Measurements from ENCODE around the gene NFATC4. TPM values are rescaled to one million over a fixed set of nuclear protein-coding genes. Genes with fewer than 3 reads are reported as not detected.
"Not testable (repeated sequence)": the region's sequence is repeated elsewhere in the genome, so short reads cannot be mapped to it uniquely, and the experiment has no call there.

Gene NFATC4
- total and polyA plus RNA-seq, 2 donors (not counting 1 experiment from before 2014, with no cell fraction given): 3.1 to 7.6 TPM

GRCh38 chr14:24371605-24372004 lies 3.6 kb downstream of the NFATC4 start:
- H3K9me3 Mint-ChIP-seq (ENCODE audit: insufficient read depth); H3K9ac ChIP-seq (ENCODE audit: low read length); H3K36me3 ChIP-seq (replicated peaks in 1 of 2; ENCODE audit: control extremely low read depth in 1 of 2, control insufficient read depth in 1 of 2, extremely low read depth in 1 of 2, insufficient read depth in 2 of 2, low read length in 1 of 2); H3K27ac ChIP-seq (ENCODE audit: low read length in 2 of 2); DNase-seq; POLR2A ChIA-PET; H3K27me3 Mint-ChIP-seq; ATAC-seq (ENCODE audit: low read depth); H3K4me3 Mint-ChIP-seq; H3K9me3 ChIP-seq (ENCODE audit: control extremely low read depth in 1 of 3, control insufficient read depth in 2 of 3, insufficient read depth in 1 of 3, low read length in 2 of 3); H4K20me1 ChIP-seq (ENCODE audit: control insufficient read depth, insufficient read depth, low read length, poor library complexity, severe bottlenecking); H3K4me2 ChIP-seq (replicated peaks; ENCODE audit: low read depth, low read length, poor library complexity, severe bottlenecking); intact Hi-C loops (cut with micrococcal nuclease); H3K27ac Mint-ChIP-seq; H2AFZ ChIP-seq (ENCODE audit: insufficient read depth, low read depth, low read length, poor library complexity, severe bottlenecking); H3K4me3 ChIP-seq (ENCODE audit: control extremely low read depth in 1 of 5, extremely low read depth in 1 of 5, insufficient read depth in 1 of 5, low read depth in 2 of 5, low read length in 4 of 5); H3K79me2 ChIP-seq (ENCODE audit: control insufficient read depth, insufficient read depth, low read length): not testable (repeated sequence)
- CTCF ChIA-PET: interaction anchor here (1.1 to 2.1 kb wide), 4 partner anchors 31 to 65 kb away, joined by 3 to 10 read pairs (median 5); partner anchors contain the start of gene RIPK3
- peaks cover 17 to 23% of the 10 kb centered on the region in 2 donors for H3K4me1 ChIP-seq (ENCODE audit: control insufficient read depth in 2 of 2, insufficient read depth in 2 of 2, low read length in 2 of 2)
- H3K27me3 ChIP-seq (replicated peaks in 1 of 4; ENCODE audit: control extremely low read depth in 1 of 4, control insufficient read depth in 3 of 4, insufficient read depth in 4 of 4, low read length in 3 of 4): peaks cover 0 to 32% (median 6%) of the 10 kb centered on the region in 4 experiments
- peaks cover 18% of the 10 kb centered on the region for H3K4me1 Mint-ChIP-seq
- no CpG with 5 or more reads among the region's 3 CpGs for WGBS (ENCODE audit: insufficient coverage)

GRCh38 chr14:24372701-24373416 lies 4.9 kb downstream of the NFATC4 start:
- no peak overlapping the region for H3K4me3 ChIP-seq (ENCODE audit: control extremely low read depth in 1 of 5, extremely low read depth in 1 of 5, insufficient read depth in 1 of 5, low read depth in 2 of 5, low read length in 4 of 5)
- H2AFZ ChIP-seq (ENCODE audit: insufficient read depth, low read depth, low read length, poor library complexity, severe bottlenecking): no peak overlapping the region
- H3K79me2 ChIP-seq (ENCODE audit: control insufficient read depth, insufficient read depth, low read length): no peaks in the 10 kb centered on the region
- H3K27ac ChIP-seq (ENCODE audit: low read length in 2 of 2): no peak overlapping the region
- H3K9ac ChIP-seq (ENCODE audit: low read length): no peak overlapping the region
- Mint-ChIP-seq H3K4me3 (no peak overlapping the region), H3K27me3 (no peaks in the 10 kb centered on the region), H3K4me1 (peaks cover 6% of the 10 kb centered on the region), H3K9me3 (ENCODE audit: insufficient read depth) (no peaks in the 10 kb centered on the region), H3K27ac (no peak overlapping the region)
- H3K4me2 ChIP-seq (replicated peaks; ENCODE audit: low read depth, low read length, poor library complexity, severe bottlenecking): no peak overlapping the region
- TF ChIP-seq, protein P1, sequence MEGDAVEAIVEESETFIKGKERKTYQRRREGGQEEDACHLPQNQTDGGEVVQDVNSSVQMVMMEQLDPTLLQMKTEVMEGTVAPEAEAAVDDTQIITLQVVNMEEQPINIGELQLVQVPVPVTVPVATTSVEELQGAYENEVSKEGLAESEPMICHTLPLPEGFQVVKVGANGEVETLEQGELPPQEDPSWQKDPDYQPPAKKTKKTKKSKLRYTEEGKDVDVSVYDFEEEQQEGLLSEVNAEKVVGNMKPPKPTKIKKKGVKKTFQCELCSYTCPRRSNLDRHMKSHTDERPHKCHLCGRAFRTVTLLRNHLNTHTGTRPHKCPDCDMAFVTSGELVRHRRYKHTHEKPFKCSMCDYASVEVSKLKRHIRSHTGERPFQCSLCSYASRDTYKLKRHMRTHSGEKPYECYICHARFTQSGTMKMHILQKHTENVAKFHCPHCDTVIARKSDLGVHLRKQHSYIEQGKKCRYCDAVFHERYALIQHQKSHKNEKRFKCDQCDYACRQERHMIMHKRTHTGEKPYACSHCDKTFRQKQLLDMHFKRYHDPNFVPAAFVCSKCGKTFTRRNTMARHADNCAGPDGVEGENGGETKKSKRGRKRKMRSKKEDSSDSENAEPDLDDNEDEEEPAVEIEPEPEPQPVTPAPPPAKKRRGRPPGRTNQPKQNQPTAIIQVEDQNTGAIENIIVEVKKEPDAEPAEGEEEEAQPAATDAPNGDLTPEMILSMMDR (IDR thresholded peaks at IDR 0.05): no peak
- TF ChIP-seq EZH2 (IDR thresholded peaks at IDR 0.05; ENCODE audit: borderline replicate concordance, insufficient read depth, low read depth, low read length, poor library complexity, severe bottlenecking): no peak
- DNase-seq: no peak
- H4K20me1 ChIP-seq (ENCODE audit: control insufficient read depth, insufficient read depth, low read length, poor library complexity, severe bottlenecking): no peaks in the 10 kb centered on the region
- ATAC-seq (ENCODE audit: low read depth): no peak
- peaks cover 6 to 10% of the 10 kb centered on the region in 2 donors for H3K4me1 ChIP-seq (ENCODE audit: control insufficient read depth in 2 of 2, insufficient read depth in 2 of 2, low read length in 2 of 2)
- intact Hi-C loops (cut with micrococcal nuclease): no loop called here
- no peaks in the 10 kb centered on the region for H3K9me3 ChIP-seq (ENCODE audit: control extremely low read depth in 1 of 3, control insufficient read depth in 2 of 3, insufficient read depth in 1 of 3, low read length in 2 of 3)
- ChIA-PET CTCF (interaction anchor here (1.5 to 2.1 kb wide), 2 partner anchors 11 to 39 kb away, joined by 6 to 9 read pairs; no protein-coding TSS in a partner anchor), POLR2A (no interaction called here)
- no peaks in the 10 kb centered on the region for H3K36me3 ChIP-seq (replicated peaks in 1 of 2; ENCODE audit: control extremely low read depth in 1 of 2, control insufficient read depth in 1 of 2, extremely low read depth in 1 of 2, insufficient read depth in 2 of 2, low read length in 1 of 2)
- peaks cover 0 to 21% (median 2%) of the 10 kb centered on the region in 4 experiments for H3K27me3 ChIP-seq (replicated peaks in 1 of 4; ENCODE audit: control extremely low read depth in 1 of 4, control insufficient read depth in 3 of 4, insufficient read depth in 4 of 4, low read length in 3 of 4)
- WGBS (ENCODE audit: insufficient coverage): 96% methylated on average over 8 of the region's 12 CpGs

Data from B cell (primary cell).